Prostate gland (tissue), 2 donors: ENCODE measurements around the gene ADNP. TPM values are rescaled to one million over a fixed set of nuclear protein-coding genes. Genes with fewer than 3 reads are reported as not detected.

Source experiments
- DNase-seq: peaks from one replicate; pipeline ENCODE4 v3.0.0-alpha.2; 2019; ENCODE audit warnings: low spot score
- H3K27ac ChIP-seq, 2 donors: fragments of 200-600 bp; sonication (generic); 2 replicates each; pipeline ENCODE4 v1.5.1; 2017 to 2019
- H3K27me3 ChIP-seq: fragments of 200-600 bp; sonication (generic); replicated peaks from 2 replicates; pipeline ENCODE4 v1.5.1; 2019; ENCODE audit not compliant: insufficient read depth
- H3K36me3 ChIP-seq, 2 donors: fragments of 200-600 bp; sonication (generic); 1 replicate in 1 of 2; 2 replicates in 1 of 2; pipeline versions ENCODE4 v1.5.1 to v1.8.1; 2017 to 2019
- H3K4me1 ChIP-seq: fragments of 200-600 bp; sonication (generic); replicated peaks from 2 replicates; pipeline ENCODE4 v1.5.1; 2019
- H3K4me3 ChIP-seq, 2 donors: fragments of 200-600 bp; sonication (generic); 2 replicates each; pipeline ENCODE4 v1.5.1; 2017 to 2019
- H3K9me3 ChIP-seq: fragments of 200-600 bp; sonication (generic); 2 replicates; pipeline ENCODE4 v1.5.1; 2017
- POLR2A ChIP-seq: fragments of 450-650 bp; IDR thresholded peaks from one replicate; pipeline ENCODE4 v1.6.1; 2016; ENCODE audit warnings: antibody characterized with exemption, mild to moderate bottlenecking
- POLR2AphosphoS5 ChIP-seq: sonication (generic); formaldehyde crosslinking; IDR thresholded peaks from one replicate; pipeline ENCODE4 v1.6.1; 2017; ENCODE audit warnings: antibody characterized with exemption
- WGBS: methylation state at CpG from one replicate; pipeline ENCODE4 v1.1.5; 2018; 5-methylcytosine and 5-hydroxymethylcytosine counted together
- intact Hi-C: fragments of 100-400 bp; cut with DNase I; formaldehyde crosslinking; loops from one replicate; pipeline ENCODE4 v1.14.2; 2022
- total RNA-seq, 2 donors: library from RNA; depleted of rRNA; stranded (reverse); fragments of >200 nt; gene quantifications; one replicate each; pipeline ENCODE4 v1.1.0, GENCODE V29; 2016
- TF ChIP-seq, protein P1 (sequence below), 4 experiments: fragments of 200-600 bp in 2 of 4; fragments of 450-650 bp in 2 of 4; sonication (generic) in 2 of 4; IDR thresholded peaks; 1 replicate in 3 of 4; 2 replicates in 1 of 4; pipeline ENCODE4 v1.5.1; 2016 to 2019; ENCODE audit warnings: antibody characterized with exemption in 4 of 4, mild to moderate bottlenecking in 2 of 4, moderate library complexity in 2 of 4

Gene ADNP
- total RNA-seq, 2 donors from 2014 or later: 46.8 to 84.7 TPM

- Histone ChIP-seq H3K4me3 (no peak overlapping the region), H3K36me3 (no peaks in the 10 kb centered on the region), H3K27ac (no peak overlapping the region), H3K27me3 (no peaks in the 10 kb centered on the region), H3K4me1 (no peaks in the 10 kb centered on the region), H3K9me3 (no peaks in the 10 kb centered on the region)
- intact Hi-C loops: no loop called here
- no peak for DNase-seq
- TF ChIP-seq POLR2AphosphoS5: no peak
- no peak for TF ChIP-seq POLR2A
- TF ChIP-seq, protein P1, sequence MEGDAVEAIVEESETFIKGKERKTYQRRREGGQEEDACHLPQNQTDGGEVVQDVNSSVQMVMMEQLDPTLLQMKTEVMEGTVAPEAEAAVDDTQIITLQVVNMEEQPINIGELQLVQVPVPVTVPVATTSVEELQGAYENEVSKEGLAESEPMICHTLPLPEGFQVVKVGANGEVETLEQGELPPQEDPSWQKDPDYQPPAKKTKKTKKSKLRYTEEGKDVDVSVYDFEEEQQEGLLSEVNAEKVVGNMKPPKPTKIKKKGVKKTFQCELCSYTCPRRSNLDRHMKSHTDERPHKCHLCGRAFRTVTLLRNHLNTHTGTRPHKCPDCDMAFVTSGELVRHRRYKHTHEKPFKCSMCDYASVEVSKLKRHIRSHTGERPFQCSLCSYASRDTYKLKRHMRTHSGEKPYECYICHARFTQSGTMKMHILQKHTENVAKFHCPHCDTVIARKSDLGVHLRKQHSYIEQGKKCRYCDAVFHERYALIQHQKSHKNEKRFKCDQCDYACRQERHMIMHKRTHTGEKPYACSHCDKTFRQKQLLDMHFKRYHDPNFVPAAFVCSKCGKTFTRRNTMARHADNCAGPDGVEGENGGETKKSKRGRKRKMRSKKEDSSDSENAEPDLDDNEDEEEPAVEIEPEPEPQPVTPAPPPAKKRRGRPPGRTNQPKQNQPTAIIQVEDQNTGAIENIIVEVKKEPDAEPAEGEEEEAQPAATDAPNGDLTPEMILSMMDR (IDR thresholded peaks at IDR 0.05): no peak
- 64% methylated on average over 9 of the region's 9 CpGs for WGBS
Observed at GRCh38 chr20:50866831-50867230, 64.4 kb downstream of the ADNP start.

GRCh38 chr20:50866036-50866685 lies 65.1 kb downstream of the ADNP start:
- Histone ChIP-seq H3K36me3 (no peaks in the 10 kb centered on the region), H3K4me1 (no peaks in the 10 kb centered on the region), H3K27me3 (no peaks in the 10 kb centered on the region), H3K9me3 (no peaks in the 10 kb centered on the region), H3K4me3 (no peak overlapping the region), H3K27ac (no peak overlapping the region)
- whole genome bisulfite sequencing: 68% methylated on average over 12 of the region's 12 CpGs
- no peak for DNase-seq
- TF ChIP-seq POLR2A (no peak), POLR2AphosphoS5 (no peak)
- TF ChIP-seq, protein P1 (IDR thresholded peaks at IDR 0.05): no peak
- intact Hi-C loops: no loop called here

- 53% methylated on average over 7 of the region's 7 CpGs for WGBS
- no peaks in the 10 kb centered on the region for H3K9me3 ChIP-seq
Observed at GRCh38 chr20:50865591-50865990, 65.6 kb downstream of the ADNP start.

DNA sequence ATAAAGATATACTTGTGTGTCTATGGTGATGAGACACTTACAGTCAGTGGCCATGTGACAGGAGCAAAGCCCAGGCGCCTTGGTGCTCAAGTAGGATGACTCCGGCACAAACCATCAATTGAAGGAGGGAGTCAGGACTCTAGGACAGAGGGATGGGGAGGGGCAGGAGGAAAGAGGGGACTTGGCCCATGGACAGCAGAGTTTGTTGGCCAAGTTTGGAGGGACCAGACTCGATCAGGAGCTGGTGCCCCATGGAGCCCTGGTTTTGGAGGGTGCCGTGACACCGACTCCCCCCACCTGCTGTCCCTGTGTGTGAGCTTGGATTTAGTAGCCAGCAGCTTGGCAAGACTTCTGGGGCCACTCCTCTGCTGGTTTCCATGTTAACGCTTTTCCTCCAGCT lies 66.1 kb downstream of the ADNP start:
- H3K4me3 ChIP-seq: no peak overlapping the region
- H3K4me1 ChIP-seq: no peaks in the 10 kb centered on the region
- 91% methylated on average over 6 of the region's 6 CpGs for WGBS
- TF ChIP-seq, protein P1 (IDR thresholded peaks at IDR 0.05): no peak
- no peak for TF ChIP-seq POLR2AphosphoS5
- no peak for TF ChIP-seq POLR2A
- H3K36me3 ChIP-seq: no peaks in the 10 kb centered on the region
- intact Hi-C loops: no loop called here
- no peaks in the 10 kb centered on the region for H3K27me3 ChIP-seq
- H3K27ac ChIP-seq: no peak overlapping the region
- no peaks in the 10 kb centered on the region for H3K9me3 ChIP-seq
- no peak for DNase-seq

More at GRCh38 chr20:50865591-50865990, 65.6 kb downstream of the ADNP start:
- Histone ChIP-seq H3K36me3 (no peaks in the 10 kb centered on the region), H3K27ac (no peak overlapping the region), H3K27me3 (no peaks in the 10 kb centered on the region), H3K4me1 (no peaks in the 10 kb centered on the region), H3K4me3 (no peak overlapping the region)
- DNase-seq: no peak
- TF ChIP-seq POLR2A: no peak
- TF ChIP-seq, protein P1 (IDR thresholded peaks at IDR 0.05): no peak
- no peak for TF ChIP-seq POLR2AphosphoS5
- intact Hi-C loops: no loop called here

GRCh38 chr20:50862546-50862945 lies 68.7 kb downstream of the ADNP start:
- Histone ChIP-seq H3K27me3 (no peaks in the 10 kb centered on the region), H3K27ac (no peak overlapping the region), H3K36me3 (no peaks in the 10 kb centered on the region), H3K4me1 (no peaks in the 10 kb centered on the region), H3K4me3 (no peak overlapping the region), H3K9me3 (no peaks in the 10 kb centered on the region)
- TF ChIP-seq POLR2A (no peak), POLR2AphosphoS5 (no peak)
- TF ChIP-seq, protein P1 (IDR thresholded peaks at IDR 0.05): no peak
- no peak for DNase-seq
- intact Hi-C loops: no loop called here
- WGBS: 54% methylated on average over 3 of the region's 3 CpGs
